COLO829 (cell line): ENCODE data around the gene BFAR.
"Not testable (repeated sequence)": the region's sequence is repeated elsewhere in the genome, so short reads cannot be mapped to it uniquely, and the experiment has no call there.

Source experiments
- DNase-seq: peaks from one replicate; pipeline ENCODE4 v3.0.0; 2012; ENCODE audit warnings: low spot score

BFAR gene

DNA sequence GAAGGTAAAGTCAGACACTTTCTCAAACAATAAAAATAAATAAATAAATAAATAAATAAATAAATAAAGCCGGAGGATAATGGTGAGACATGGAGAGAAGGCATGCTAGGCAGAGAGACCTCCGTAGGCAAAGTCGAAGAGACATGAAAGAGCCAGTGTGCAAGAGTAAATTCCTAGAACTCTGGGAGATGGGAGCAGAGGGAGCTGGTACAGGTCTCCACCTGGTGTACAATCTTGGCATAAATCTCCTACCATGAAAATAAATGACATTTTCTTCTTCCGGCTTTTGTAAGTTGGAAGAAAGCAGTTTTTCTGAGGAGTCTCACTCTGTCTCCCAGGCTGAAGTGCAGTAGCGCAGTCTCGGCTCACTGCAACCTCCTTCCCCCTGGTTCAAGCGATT, 69.1 kb downstream of the BFAR start:
- DNase-seq, result not testable (repeated sequence)

DNA sequence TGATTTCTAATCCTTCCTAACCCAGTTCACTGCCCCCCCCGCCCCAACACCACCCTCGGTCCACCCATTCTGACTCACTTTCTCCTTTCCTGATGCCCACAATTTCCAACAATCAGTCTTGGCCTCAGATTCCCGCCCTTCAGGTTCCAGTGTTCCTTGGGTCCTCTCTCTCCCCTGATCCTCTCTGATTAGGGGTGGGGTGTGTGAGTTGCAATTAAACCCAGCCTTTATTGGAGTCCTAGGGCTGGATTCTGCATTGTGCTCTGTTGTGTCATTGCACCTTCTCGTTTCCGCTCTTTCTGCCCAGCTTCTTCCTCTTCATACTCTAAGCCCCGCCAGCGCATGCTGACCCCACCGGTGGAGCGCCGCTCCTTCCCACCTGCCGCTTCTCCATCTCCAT, 69.9 kb downstream of the BFAR start:
- not testable (repeated sequence) for DNase-seq

DNA sequence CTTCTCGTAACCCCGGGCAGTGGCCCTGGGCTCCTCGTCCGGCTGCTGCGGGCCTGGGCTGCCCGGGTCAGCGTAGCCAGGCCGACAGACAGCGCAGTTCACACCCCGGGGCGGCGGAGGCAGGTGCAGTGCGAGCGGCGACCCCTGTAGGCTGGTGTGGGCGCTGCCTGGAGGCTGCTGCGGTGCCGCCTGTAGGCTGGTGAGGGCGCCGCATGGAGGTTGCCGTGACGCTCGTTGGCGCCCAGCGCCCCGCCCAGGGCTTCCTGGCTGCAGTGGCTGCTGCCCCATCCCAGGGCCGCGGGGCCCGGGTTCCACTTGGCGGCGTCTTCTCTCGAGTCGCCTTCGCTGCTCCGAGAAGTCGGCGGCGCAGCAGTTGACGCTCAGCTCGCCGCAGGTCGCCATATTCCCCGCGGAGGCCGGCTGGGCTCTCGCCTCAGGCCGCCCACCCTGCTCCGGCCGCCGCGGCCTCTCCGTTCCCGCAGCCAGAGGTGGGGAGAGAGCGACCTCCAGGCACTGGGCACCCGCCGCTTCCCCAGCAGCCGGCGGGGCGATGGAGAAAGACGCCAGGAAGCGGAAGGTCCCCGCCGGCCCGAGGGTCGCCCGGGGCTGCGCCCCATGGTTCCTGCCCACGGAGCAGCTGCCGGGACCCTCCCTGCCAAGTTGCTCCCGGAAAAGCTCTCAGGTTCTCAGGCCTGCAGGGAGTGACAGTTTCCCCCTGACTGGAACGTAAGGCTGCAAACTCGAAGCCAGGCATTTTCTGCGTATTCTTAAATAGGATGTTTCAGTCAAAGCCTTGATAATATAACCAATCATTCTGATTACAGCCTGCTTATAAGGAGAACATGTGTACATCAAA, 70.6 kb downstream of the BFAR start, which contains the start of gene NPIPA3:
TSS of gene NPIPA3 (plus strand) at position 256 of the 856 bp plus-strand sequence. CDS start 5,533 bp downstream, outside the sequence.
- DNase-seq, result not testable (repeated sequence)
